Loucy (cell line): Measurements from ENCODE around the gene ANO2.

ENCODE experiments used
- CTCF ChIP-seq: fragments of 200-600 bp; sonication (generic); conservative IDR thresholded peaks from 2 replicates; pipeline ENCODE4 v1.5.1; 2014; ENCODE audit warnings: mild to moderate bottlenecking, antibody characterized with exemption, low read length
- EZH2phosphoT487 ChIP-seq: fragments of 200-600 bp; IDR thresholded peaks from 2 replicates; pipeline ENCODE4 v1.6.1; 2018; ENCODE audit warnings: antibody characterized with exemption, mild to moderate bottlenecking, moderate library complexity, borderline replicate concordance

GRCh38 chr12:5792343-5792742, 152.7 kb downstream of the ANO2 start:
- no peak for TF ChIP-seq CTCF
- no peak for TF ChIP-seq EZH2phosphoT487
